HuH-7.5 (cell line): Measurements from ENCODE around the gene HOXC5.

Source experiments
- DNase-seq: peaks from one replicate; pipeline ENCODE4 v3.0.0; 2011; ENCODE audit warnings: low spot score

Gene HOXC5

DNA sequence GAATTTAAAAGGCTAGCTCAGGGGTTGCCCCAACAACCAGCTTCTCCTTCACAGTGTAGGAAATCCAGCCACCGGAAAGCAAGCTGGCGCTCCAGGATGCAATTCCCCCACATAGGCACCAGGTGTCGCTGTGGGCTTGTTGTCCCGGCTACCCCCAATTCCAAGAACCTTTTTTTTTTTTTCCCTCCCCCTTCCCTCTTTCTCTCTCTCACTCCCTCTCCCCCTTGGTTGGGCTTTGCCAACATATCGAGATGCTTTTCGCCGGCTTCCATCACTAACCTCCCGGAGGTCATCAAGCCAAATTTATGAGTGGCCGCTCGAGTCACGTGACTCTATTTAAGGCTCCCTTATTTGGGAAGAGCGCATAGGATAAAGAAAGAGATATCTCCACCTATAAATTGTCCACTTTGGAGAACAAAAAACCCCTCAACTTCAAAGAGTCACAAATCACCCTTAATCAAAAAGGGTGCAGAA, at the start of gene HOXC5:
TSS of gene HOXC5 (plus strand) at position 424 of the 474 bp plus-strand sequence. CDS start 73 bp downstream, outside the sequence.
- DNase-seq = peak; percentile 95

DNA sequence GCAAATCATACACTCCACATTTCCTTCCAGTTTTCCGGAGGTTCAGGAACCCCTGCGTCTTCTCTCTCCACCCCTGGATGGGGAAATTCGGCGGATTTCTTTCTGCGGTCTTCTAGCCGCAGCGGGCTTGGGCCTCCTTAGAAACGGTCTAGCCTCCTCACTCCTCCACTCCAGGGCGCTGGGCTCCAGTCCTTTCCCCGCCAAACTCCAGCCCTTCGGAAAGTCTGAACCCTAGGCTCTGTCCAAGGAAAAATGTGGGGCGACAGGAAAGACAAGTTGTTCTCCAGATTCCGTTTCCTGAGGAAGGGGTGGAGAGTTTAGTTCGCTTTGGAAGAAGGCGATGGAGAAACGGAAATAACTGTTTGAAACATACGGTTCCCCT, 49.3 kb upstream of the HOXC5 start:
- DNase-seq = no peak

DNA sequence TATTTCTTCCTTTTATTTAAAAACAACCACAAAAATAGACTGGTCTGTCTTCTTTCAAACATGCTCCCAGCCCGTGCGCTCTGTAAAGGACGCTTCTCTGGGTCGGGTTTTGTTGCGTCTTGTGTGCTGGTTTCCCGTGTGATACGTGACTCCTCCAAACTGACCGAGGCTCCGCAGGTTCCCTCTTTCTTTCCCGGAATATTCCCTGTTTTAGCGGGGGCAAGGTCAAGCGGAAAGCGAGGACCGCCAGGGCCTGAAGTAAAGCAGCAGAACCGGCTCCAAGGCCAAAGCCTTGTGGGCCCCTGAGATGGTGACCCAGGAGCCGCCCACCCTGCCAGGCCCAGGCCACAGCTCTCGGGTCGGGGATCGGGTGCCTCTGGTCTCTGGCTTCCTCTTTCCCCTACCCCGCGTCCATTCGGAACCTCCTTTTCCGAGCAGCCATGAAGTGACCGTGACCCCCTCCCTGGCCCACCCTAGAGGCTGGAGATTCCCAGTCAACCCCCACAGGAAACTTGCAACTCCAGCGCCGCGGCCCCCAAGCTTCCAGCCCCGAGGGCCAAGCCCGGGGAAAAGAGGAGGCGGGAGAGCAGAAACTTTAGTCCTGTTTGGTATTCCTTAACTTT, 48.8 kb upstream of the HOXC5 start:
- DNase-seq = no peak

GRCh38 chr12:53984901-53985691, 47.8 kb upstream of the HOXC5 start, which contains the start of gene HOXC10:
Gene HOXC10 (plus strand): TSS chr12:53985146. CDS start chr12:53985260, 114 bp downstream.
- DNase-seq = peak; percentile 97

DNA sequence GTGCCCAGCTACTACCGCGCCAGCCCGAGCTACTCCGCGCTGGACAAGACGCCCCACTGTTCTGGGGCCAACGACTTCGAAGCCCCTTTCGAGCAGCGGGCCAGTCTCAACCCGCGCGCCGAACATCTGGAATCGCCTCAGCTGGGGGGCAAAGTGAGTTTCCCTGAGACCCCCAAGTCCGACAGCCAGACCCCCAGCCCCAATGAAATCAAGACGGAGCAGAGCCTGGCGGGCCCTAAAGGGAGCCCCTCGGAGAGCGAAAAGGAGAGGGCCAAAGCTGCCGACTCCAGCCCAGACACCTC, 47.2 kb upstream of the HOXC5 start:
- DNase-seq = no peak

GRCh38 chr12:53985994-53986685, 46.7 kb upstream of the HOXC5 start:
- DNase-seq = no peak

DNA sequence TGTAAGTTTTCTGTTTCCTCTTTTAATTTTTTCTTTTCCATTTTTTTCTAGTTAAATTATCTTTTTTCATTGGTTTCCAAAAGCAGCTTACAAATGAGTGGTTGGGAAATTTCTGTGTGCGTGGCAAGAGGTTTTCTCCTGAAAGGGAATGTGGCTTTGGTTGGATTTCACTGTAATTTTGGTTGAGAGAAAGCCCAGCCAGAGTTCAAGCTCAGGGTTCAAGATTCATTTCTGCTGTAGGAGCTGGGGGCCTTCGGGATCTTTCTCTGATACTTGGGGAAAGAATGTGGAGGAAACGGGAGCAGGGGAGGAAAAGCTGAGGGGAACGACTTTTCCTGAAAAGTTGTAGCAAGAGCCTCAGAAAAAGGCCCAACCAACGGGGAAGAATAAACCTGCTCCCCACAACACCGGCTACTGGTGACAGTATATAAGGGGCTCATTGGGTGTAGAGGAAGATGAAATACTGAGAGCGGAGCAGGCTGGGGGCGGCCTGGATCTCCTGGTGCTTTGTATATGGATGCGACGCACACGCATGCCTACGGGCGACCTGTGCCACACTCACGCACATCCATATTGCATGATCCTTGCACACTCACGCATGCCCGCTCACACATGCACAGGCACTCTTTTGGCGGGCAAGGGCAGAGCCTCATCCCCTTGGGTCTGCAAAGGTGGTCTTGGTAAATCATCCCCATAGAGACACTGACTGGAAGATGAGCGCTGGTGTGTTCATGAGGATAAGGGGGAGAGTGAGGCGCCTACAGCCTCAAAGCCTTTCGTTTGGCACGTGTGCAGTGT, 46.0 kb upstream of the HOXC5 start:
- DNase-seq = no peak

DNA sequence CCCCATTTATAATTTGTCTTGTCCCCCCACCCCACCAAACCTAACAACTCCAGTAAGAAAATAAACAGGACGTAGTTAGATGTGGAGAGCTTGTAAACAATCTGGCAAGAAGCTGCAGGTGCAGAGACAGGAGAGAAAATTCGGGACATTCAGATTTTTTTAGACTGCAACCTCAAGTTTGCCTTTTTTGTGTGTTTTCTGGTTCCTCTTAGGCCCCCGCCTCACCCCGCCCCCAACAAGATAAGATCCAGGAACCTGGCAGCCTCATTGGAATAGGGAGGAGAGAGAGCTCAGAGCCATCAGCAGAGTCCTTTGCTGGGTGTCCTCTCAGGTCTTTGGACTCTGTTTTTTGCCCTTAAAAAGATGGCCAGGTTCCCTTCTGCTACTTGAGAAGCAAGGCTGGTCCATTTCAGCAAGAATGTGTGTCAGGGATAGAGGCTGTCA, 45.0 kb upstream of the HOXC5 start:
- DNase-seq = no peak

- DNase-seq = no peak
Measured at GRCh38 chr12:53988541-53989226, 44.2 kb upstream of the HOXC5 start.

DNA sequence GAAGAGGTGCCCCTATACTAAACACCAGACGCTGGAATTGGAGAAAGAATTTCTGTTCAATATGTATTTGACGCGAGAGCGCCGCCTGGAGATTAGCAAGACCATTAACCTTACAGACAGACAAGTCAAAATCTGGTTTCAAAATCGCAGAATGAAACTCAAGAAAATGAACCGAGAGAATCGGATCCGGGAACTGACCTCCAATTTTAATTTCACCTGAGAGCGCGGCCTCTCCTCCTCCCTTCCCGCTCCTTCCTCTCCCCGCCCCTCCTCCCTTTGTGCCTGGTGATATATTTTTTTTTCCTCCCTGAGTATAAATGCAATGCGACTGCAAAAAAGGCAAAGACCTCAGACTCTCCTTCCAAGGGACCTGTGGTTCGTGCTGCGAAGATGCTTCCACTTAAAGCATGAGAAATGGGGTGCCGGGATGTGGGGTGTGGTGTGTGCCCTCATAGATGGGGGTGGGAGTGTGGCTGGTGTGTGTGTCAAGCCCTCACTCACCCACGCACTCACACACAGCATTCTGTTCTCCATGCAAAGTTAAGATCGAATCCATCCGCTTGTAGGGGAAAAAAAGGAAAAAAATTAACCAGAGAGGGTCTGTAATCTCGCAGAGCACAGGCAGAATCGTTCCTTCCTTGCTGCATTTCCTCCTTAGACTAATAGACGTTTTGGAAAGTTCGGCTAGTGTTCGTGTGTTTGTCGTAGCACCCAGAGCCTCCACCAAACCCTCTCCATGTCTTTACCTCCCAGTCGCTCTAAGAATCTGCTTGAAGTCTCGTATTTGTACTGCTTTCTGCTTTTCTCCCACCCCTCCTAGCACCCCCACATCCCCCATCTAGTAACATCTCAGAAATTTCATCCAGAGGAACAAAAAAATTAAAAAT, 43.4 kb upstream of the HOXC5 start:
- DNase-seq = no peak

- no peak for DNase-seq
Measured at GRCh38 chr12:53990311-53991076, 42.4 kb upstream of the HOXC5 start.

GRCh38 chr12:53991077-53991460, 41.8 kb upstream of the HOXC5 start:
- DNase-seq = no peak

DNA sequence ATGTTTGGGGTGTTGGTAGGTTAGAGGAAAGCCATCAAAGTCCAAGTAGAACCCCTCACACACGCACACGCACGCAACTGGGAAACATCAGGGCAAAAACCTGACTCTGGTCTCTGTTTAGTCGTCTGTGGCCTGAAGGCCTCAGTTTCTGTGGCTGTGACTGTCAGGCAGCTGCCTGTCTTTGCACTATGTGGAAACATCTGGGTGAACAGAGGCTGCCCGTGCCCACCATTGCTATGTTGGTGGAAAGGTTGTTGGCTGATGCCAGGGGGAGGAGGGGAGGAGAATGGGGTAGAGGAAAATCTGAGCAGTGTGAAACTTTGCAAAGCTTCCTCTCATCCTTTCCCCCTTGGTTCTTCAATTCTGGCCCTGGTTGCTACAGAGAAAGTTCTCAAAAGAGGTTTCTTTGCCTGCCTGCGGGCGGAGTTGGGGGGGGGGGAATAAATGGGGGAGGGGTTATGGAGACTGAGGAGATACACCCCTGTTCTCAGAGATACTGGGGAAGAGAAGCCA, 40.4 kb upstream of the HOXC5 start:
- no peak for DNase-seq

DNA sequence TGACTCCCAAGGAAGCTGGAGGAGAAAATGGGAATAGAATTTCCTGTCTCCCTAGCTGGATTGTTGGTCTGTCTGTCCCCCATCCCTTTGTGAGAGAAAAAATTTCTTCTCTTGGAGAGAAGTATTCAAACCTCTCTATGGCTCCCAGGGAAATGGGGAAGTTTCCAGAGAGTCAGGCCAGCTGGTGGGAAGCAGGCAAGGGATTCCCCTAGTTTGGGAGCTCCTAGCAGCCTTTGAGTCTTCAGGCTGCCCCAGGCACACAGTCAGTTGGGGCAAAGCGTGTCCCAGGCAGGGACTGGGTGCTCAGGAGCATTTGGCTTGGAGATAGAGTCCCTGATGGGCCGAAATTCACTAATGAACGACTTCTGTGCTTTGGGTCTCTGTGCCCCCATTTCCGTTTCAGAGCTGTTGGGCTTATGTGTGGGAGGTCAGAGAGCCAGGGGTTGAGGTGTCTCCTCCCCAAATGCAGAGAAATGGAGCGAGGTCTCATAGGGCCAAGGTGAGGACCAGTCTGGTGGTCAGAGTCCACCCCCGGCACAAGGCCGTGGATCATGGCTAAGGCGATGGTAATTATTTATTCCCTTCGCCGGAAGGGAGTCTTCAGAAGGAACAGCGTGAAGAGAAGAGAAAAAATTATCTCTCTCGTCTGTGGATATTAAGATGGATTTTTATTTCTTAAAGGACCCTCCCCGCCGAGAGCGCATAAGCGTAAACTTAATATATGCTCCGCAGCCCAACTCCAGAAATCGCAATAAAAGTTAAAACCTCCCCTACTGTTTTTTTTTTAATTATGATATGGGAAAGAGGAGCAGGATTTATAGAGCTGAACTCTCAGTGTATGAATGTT, 39.5 kb upstream of the HOXC5 start:
- no peak for DNase-seq

DNA sequence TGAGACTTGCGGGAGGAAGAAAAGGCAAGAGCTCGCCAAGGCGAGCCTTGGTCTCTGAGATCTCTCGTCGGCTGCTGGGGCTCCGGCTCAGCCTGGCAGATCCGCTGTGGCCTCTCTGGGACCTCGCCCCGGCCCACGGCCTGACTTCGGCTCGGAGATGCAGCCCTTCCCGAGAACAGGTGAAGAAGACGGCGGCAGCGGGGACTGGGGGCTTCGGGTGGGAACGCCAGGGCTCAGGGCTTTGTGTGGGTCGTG, 38.9 kb upstream of the HOXC5 start:
- DNase-seq = no peak

DNA sequence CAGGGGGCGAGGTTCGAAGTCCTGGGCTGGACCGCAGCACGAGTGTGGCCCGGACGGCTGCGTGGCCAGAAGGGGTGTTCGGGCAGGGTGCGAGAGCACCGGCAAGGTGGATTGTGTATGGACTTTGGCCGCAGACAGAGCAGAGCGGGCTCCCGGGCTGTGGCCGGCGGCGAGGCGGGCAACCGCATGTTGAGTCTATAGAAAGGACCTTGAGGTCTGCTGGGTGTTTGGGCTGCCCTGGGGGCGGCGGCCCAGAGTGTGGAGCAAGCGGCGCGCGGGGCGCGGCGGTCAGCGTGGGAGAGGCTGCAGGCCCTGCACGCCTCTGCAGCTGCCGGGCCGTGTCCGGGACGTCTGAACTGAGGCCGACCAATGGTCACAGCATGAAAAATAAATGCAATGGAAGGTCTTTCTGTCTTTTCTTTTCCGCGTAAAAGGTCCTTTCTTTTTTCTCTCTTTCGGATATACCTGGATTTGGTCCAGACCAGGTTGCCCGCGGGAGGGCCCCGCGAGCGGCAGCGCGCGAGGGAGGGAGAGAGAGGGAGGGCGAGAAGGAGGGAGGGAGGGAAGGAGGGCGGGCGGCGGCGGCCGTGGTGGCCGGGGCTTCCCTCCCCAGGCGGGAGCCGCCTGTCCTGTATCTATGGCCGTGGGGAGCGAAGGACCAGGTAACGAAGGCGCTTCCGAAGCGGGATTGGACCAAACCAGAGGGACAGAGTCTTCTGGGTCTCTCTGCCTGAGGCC, 38.4 kb upstream of the HOXC5 start:
- DNase-seq = peak; percentile 75

GRCh38 chr12:53995002-53995377, 37.9 kb upstream of the HOXC5 start:
- DNase-seq = no peak
